ENCODE measurements around the gene CYB5R3.

The CYB5R3 gene

DNA sequence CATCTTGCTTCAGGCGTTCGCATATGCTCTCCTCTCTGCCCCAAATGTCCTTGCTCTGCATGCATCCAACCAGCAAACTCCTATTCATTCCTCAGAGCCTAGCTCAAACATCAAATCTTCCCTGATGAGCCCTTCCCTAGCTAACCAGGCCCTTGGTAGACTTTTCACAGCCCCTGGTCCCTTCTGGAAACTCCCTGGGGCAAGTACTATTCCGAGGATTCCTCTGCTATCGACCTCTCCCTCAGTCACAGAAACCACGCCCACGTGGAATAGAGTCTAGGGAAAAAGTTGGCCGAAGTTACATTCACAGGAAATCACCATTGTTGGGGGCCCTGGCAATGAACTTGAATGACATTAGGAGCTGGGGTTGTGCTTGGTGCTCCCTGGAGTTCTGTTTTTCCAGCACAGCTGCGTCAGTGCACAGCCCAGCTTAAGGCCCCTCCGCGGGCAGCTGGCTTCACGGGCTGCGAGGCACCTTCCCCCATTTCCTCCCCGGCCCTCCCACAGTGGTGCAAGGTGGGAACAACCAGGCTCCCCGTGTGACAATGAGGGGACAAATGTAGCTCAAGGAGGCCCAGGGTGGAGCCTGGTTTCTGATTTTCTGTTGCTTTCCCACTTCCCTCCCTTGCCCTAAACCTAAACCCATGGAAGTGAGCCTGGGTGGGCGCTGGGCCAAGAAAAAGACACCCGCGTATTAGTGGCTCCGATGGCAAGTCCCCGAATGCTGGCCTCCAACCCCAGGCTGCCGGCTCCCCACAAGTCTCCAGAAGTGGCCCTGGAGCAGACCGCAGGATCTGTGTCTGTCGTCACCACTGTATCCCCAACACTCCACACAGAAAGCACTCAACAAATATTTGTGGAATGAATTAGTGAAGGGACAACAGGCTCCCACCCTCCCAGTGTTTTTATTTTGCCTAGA is 4.5 kb downstream of the CYB5R3 start:
- DNase-seq = no peak

- DNase-seq = no peak
Measured at GRCh38 chr22:42643634-42644421, 5.4 kb downstream of the CYB5R3 start.

DNA sequence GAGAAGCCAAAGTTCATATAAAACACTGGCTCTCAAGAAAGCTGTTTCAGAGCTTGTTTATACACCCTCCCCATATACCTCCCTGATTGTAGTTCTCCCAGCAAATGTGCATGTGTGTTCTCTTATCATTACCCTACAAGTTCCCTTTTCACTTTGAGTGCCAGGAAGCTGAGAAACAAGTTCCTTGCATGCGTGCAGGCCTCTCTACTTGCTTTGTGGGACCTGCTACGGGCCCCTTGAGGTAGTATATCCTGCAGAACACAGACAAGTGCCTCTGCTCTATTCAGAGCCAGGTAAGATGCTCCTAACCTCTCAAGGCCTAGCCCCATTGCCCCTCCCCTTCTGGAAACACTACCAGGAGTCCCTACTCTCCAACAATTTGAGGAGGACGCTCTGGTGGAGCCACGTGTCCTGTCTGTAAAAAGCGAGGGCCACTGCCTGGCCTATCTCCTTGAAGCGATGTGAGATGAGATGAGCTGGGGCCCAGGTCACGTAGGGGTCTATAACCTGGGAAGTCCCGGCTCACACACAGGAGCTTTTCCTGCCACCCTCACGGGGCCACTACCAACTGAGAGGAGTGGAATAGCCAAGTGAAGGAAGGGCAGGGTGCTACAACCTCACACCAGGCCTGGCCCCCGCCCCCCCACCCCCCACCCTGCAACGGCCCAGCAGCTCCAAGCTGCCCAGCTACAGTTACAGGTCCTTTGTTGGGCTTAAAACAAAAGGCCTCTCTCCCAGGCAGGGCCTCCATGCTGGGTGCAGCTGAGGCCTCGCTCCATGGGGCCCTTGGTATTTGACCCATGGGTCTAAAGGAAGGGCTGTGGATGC is 6.2 kb downstream of the CYB5R3 start:
- no peak for DNase-seq

DNA sequence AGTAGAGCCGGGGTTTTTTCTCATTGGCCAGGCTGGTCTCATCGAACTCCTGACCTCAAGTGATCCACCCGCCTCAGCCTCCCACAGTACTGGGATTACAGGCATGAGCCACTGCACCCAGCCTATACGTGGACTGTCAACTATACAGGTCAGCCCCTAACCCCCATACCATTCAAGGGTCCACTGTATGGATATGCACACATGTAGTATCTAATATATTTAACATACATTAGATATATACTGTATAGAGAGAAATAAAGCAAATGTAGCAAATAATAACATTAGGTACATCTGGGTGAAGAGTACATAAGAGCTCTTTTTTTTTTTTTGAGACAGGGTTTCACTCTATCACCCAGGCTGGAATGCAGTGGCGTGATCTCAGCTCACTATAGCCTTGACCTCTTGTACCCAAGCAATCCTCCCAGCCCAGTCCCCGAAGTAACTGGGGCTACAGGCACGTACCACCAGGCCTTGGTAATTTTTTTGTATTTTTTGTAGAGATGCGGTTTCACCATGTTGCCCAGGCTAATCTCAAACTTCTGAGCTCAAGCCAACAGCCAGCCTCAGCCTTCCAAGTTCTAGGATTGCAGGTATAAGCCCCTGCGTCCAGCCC is 7.3 kb downstream of the CYB5R3 start:
- DNase-seq = no peak

GRCh38 chr22:42639541-42640241 is 9.5 kb downstream of the CYB5R3 start:
- no peak for DNase-seq

- DNase-seq = no peak
Measured at GRCh38 chr22:42637555-42637954, 11.6 kb downstream of the CYB5R3 start.

DNA sequence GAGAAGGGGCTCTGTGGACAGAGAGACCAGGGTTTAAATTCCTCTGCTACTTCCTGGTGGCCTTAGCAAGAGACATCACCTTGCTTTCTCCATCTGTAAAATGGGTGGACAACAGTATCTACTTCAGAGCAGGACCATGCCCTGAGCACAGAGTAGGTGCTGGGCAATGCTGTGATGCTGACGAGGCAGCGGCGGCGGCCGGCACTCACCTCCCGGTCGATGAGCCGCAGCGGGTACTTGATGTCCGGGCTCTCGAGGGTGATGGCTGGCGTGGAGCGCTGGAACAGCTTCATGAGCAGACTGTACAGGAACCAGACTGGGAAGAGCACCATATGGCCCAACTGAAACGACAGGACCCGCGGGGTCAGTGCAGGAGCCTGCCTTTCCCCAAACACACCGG is 12.7 kb downstream of the CYB5R3 start:
- DNase-seq = no peak

- no peak for DNase-seq
Measured at GRCh38 chr22:42635531-42635930, 13.7 kb downstream of the CYB5R3 start.

- DNase-seq = no peak
Measured at GRCh38 chr22:42633013-42633412, 16.2 kb downstream of the CYB5R3 start.

DNA sequence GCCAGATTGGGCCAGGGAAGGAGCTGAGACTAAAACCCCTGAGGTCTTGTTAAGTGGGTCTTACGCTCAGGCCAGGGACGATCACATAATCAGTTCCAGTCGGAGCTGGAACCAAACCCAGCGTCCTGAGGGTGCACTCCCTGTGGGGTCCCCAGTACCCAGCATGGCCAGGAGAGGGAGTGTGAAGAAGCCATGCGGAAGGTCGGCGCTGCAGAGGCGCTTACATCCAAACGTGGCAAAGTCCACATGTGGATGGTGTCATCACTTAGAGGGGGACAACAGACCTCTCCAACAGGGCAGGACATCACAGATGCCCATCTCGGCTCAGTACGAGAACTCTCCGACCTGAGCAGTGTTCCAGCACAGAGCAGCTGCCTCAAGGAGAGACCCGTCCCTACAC is 17.1 kb downstream of the CYB5R3 start:
- DNase-seq = no peak

- no peak for DNase-seq
Measured at GRCh38 chr22:42630901-42631602, 18.1 kb downstream of the CYB5R3 start.

DNA sequence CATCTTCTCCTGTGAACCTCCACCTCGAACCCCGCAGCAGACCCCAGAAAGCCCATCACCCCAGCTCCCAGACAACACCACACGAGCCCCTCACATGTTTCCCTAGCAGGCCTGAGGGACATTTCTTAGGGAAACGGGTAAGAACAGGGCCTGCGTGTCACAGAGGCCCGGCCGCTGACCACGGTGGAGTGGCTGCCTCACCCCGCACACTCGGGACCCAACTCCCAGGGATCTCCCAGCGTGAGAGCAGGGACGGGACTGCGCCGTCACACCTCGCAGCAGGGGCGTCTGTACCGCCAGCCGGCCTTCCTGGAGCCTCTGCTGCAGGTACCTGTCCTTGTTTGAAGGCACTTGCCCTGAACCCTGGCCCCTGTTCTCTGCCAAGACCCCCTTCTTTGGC is 19.0 kb downstream of the CYB5R3 start:
- DNase-seq = no peak

DNA sequence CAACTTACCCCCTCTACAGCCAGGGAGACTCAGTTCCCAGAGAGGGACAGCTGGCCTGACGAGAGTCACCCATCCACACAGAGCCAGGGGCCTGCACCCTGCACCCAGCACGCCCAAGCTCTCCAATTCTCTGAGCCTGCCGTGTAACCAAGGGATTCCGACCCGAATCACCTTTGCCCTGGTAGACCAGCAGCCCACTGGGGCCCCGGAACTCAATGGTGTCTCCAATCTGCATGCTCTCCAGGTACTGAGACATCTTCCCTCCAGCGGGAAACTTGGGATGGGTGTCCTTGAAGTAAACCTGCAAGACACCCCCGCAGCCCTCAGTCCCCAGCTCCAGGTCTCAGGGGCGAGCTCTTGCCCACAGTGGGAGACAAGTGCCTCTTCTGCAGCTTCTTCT is 21.2 kb downstream of the CYB5R3 start:
- DNase-seq = no peak

DNA sequence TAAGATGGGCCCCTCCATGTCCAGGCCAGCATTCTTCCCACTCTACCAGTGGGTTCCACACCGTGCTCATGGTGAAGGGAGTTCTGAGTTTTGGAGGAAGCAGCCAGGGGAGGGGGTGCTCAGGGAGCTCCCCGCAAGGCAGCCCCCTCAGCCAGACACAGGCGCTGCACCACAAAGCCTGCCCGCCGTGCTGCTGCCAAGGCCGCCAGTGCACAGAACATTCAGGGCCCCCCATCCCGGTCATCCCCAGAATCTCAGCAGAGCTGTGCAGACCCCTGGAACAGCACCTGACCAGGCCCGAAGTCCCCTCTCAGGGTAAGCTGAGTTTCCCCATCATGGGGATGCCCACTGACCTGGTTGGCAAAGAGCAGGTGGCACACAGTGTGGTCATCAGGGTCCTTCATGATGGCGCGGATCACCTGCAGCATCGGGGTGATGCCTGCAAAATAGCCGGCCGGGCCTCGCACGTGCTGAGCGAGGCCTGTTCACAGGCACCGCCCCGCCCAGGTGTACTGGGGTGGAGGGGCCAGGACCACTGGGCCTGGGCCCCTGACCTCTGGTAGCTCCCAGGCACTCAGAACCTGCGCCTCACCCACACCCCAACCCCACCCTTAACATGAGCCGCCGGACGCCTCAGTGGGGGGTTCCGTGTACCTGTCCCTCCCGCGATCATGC is 22.1 kb downstream of the CYB5R3 start:
- DNase-seq = no peak

DNA sequence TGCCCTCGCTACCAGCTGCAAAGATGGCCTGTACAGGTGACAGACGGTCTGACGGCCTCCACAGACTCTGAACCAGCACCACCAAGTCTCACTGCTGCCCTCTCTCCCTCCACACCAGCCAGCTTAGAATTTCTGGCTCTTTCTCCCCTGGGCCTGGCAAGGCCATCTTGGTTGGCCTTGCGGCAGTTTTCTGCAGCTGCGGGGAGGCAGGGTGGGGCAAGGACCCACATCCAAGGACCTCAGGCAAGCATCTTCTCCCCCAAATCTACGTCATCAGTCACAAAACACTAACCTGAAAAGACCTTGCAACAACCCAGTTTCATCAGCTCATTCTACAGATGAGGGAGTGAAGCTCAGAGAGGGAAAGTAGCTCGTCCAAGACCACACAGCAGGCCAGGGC is 22.8 kb downstream of the CYB5R3 start:
- DNase-seq = no peak

DNA sequence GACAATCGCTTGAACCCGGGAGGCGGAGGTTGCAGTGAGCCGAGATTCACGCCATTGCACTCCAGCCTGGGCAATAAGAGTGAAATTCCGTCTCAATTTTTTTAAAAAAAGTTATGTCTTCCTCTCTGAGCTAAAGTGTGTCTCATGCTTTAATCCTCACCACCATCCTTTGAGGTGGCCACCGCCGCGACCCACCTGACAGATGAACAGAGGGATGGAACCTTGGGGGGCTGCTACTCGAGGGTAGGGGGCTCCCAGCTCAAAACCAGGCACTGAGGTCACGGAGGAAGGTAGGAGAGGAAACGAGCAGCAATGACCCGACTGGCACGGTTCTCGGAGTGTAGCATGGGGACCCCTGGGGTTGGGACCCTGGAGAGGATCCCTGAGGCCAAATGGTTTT is 23.8 kb downstream of the CYB5R3 start:
- no peak for DNase-seq

DNA sequence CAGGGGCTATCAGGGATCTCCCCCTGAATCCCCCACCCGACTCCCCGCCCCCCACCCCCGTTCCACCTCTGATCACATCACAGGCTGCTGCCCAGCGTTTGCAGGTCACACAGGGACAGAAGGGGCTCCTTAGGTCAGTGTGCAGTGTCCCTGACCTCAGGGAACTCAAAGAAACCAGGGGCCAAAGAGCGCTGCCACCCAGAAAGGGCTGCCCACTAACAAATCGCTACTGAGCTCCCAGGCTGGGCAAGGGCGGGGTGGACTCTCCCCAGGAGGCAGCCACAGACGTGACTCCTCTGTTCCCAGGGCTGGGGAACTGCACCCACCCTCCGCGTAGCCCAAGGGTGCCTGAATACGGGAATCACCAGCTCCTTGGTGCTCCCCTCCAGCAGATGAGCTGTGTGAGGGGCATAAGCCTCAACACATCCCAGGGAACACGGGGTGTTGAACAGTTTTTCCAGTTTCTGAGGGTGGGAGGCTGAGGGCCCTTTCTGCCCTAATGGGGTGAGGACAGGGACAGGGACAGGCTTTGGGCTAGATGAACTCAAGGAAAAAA is 24.6 kb downstream of the CYB5R3 start:
- no peak for DNase-seq

DNA sequence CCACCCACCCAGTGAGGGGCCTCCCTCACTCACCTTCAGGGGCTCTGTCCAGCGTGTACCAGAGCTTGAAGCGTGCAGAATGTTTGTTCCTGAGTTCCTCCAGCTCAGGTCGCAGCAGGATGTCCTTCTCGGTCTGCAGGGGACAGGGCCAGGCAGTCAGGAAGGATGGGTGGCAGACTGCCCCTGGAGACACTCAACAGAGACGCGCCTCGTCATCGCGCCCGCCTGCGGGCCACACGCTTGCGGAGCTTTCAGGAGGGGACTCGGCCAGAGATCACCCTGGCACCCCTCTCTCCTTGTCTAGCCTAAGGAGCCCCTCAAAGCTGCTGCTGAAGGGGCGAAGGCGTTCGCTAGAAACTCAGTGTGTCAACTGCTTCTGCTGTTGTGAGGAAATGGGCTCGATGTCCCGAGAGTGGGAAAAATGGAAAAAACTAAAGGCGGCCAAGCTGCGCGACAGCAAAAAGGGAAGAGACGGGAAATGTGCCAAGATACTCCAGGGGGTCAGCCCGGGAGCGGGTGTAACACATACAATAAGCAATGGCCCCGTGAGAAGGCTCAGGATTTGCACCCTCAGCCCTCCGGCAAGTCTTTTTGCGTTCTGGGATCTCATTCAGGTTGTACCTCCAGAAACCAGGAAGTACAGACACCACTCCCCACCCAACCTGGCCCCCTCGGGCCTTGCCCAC is 25.3 kb downstream of the CYB5R3 start:
- no peak for DNase-seq

DNA sequence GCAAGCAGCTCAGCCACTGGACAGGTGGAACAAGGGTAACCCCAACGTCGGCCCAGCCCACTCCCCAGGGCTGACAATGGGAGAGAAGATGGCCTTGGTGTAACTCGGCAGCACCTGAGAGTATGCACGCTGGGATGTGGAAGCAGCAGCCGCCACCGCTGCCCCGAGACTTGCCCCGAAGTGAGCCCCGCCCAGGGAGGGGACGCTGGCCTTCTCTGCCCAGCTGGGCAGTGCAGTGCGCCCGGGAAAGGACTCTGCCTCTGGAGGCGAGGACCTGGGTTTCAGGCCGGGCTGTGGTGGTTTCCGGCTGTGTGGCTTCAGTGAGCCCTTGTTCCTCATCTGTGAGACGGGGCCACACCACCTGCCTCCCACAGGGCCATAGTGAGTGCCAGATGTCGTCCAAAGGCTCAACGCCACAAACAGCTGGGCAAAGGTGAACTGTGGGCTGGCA is 25.9 kb downstream of the CYB5R3 start:
- DNase-seq = no peak
